ENCODE data around the gene CCDC178. TPM values are rescaled to one million over a fixed set of nuclear protein-coding genes. Genes with fewer than 3 reads are reported as not detected.
"Not testable (repeated sequence)": the region's sequence is repeated elsewhere in the genome, so short reads cannot be mapped to it uniquely, and the experiment has no call there.

The CCDC178 gene
- total and polyA plus RNA-seq, 7 donors = 0.06 to 0.25 (median 0.18) TPM; not detected in 4

- 90 to 96% (median 95%) methylated on average over 2 of the region's 2 CpGs for WGBS, 3 donors
- H3K4me1 ChIP-seq = no peaks in the 10 kb centered on the region
- ATAC-seq (no peak), DNase-seq (no peak)
- TF ChIP-seq CTCF (IDR thresholded peaks at IDR 0.05) = no peak
- no peaks in the 10 kb centered on the region for H3K9me3 ChIP-seq
- no peaks in the 10 kb centered on the region for H3K27me3 ChIP-seq (ENCODE audit: insufficient read depth in 3 of 3, low read length in 2 of 3)
- intact Hi-C loops (cut with DNase I) = no loop called here
- H3K27ac ChIP-seq = no peak overlapping the region
- H3K4me3 ChIP-seq = no peak overlapping the region
- H3K36me3 ChIP-seq (ENCODE audit: insufficient read depth in 1 of 2, low read depth in 1 of 2) = no peaks in the 10 kb centered on the region
Measured at GRCh38 chr18:32968248-32968647, 472.3 kb downstream of the CCDC178 start.

DNA sequence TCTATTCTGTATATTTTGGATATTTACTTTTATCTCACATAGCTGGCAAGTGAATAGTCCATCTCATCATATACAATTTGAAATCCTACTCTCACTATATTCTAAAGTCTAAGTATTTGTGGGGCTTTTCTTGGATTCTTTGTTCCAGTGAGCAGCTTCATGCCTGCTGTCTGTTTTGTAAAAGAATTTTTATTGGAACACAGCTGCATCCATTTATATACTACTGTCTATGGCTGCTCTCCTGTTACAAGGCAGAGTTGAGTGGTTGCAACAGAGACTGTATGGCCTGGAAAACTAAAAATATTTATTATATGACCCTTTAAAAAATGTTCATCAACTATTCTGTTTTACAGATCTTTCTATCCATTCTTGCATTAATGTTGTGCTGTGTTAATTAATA, 474.4 kb downstream of the CCDC178 start:
- ATAC-seq = no peak

DNA sequence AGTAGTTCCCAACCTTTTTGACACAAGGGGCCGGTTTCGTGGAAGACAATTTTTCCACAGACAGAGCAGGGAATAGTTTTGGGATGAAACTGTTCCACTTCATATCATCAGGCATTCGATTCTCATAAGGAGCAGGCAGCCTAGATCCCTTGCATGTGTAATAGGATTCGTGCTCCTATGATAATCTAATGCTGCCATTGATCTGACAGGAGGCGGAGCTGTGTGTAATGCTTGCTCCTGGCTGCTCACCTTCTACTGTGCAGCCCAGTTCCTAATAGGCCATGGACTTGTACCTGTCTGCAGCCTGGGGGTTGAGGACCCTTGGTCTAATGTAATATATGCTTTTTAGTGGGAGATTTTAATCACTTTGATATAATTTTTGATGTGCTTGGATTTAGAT, 479.0 kb downstream of the CCDC178 start:
- TF ChIP-seq CTCF (IDR thresholded peaks at IDR 0.05) = no peak

More for the DNA sequence above, 474.4 kb downstream of the CCDC178 start:
- Histone ChIP-seq H3K4me3 (no peak overlapping the region), H3K27ac (no peak overlapping the region), H3K4me1 (no peaks in the 10 kb centered on the region), H3K27me3 (ENCODE audit: insufficient read depth in 3 of 3, low read length in 2 of 3) (no peaks in the 10 kb centered on the region), H3K9me3 (no peaks in the 10 kb centered on the region), H3K36me3 (ENCODE audit: insufficient read depth in 1 of 2, low read depth in 1 of 2) (no peaks in the 10 kb centered on the region)
- intact Hi-C loops (cut with DNase I) = no loop called here
- DNase-seq = no peak
- no peak for TF ChIP-seq CTCF (IDR thresholded peaks at IDR 0.05)

DNA sequence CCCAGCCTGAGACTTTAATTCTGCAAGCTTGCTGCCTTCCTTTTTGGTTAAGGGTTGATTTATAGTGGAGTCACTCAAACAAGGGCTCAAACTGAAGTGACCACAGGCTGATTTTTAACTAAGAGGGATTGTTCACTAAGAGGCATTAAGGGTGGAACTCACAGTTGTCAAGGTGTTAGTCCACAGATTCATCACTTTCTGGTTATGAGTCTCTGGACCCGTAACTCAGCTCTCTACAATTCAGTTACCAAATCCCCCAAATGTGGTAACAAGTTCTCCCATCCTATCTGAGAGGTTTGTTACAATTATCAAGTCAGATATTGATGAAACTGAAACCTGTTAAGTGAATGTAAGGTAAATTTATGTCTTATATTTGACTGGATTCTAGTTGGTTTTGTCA, 481.8 kb downstream of the CCDC178 start:
- ATAC-seq = no peak
- intact Hi-C loops (cut with DNase I) = no loop called here
- no peak for DNase-seq
- H3K4me3 ChIP-seq = no peak overlapping the region
- no peaks in the 10 kb centered on the region for H3K27me3 ChIP-seq (ENCODE audit: insufficient read depth in 3 of 3, low read length in 2 of 3)
- no peaks in the 10 kb centered on the region for H3K4me1 ChIP-seq
- TF ChIP-seq CTCF (IDR thresholded peaks at IDR 0.05) = no peak
- WGBS, 3 donors = 85 to 90% (median 86%) methylated on average over 1 of the region's 1 CpG
- H3K9me3 ChIP-seq = no peaks in the 10 kb centered on the region
- H3K36me3 ChIP-seq (ENCODE audit: insufficient read depth in 1 of 2, low read depth in 1 of 2) = no peaks in the 10 kb centered on the region
- H3K27ac ChIP-seq = no peak overlapping the region

More for the DNA sequence above, 479.0 kb downstream of the CCDC178 start:
- no peak overlapping the region for H3K27ac ChIP-seq
- intact Hi-C loops (cut with DNase I) = no loop called here
- H3K4me3 ChIP-seq = no peak overlapping the region
- no peaks in the 10 kb centered on the region for H3K9me3 ChIP-seq
- ATAC-seq (no peak), DNase-seq (no peak)
- H3K27me3 ChIP-seq (ENCODE audit: insufficient read depth in 3 of 3, low read length in 2 of 3) = no peaks in the 10 kb centered on the region
- 76 to 85% (median 78%) methylated on average over 5 of the region's 5 CpGs for WGBS, 3 donors
- H3K36me3 ChIP-seq (ENCODE audit: insufficient read depth in 1 of 2, low read depth in 1 of 2) = no peaks in the 10 kb centered on the region
- no peaks in the 10 kb centered on the region for H3K4me1 ChIP-seq

DNA sequence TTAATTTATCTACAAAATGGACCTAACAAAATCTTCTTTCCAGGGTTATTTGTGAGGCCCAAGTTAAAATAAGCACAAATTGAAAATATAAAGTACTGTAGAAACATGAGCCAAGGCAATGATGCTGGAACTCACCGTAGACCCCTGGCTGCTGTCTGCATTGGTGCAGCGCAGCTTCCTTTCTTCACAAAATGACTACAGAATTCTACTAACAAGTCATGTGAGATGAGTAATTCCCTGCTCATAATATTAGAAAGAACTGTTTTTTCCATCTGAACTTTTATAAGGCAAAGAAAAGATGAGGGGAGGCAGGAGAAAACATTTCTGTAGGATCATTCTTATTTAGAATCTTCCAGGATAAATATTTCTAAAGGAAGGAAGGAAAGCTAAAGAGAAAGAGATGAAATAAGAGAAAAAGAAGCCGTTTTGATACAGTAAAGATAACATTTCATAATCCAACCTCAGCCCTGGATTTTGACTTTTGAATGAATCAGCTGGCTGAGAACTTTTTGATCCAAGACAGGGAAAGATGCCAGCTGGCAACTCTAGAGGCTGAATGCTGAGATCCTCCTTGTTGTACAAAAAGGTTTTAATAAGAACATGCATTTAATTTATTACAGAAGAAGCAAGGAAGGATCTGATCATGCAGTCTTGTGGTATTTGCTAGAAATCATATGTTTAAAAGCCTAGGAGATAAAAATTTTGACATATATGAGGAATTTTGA, 483.8 kb downstream of the CCDC178 start:
- H3K4me3 ChIP-seq = no peak overlapping the region
- ATAC-seq = no peak
- no peaks in the 10 kb centered on the region for H3K4me1 ChIP-seq
- 20 to 29% (median 27%) methylated on average over 3 of the region's 3 CpGs for WGBS, 3 donors
- H3K27me3 ChIP-seq (ENCODE audit: insufficient read depth in 3 of 3, low read length in 2 of 3) = no peaks in the 10 kb centered on the region
- H3K9me3 ChIP-seq = no peaks in the 10 kb centered on the region
- no peaks in the 10 kb centered on the region for H3K36me3 ChIP-seq (ENCODE audit: insufficient read depth in 1 of 2, low read depth in 1 of 2)
- no peak for DNase-seq
- H3K27ac ChIP-seq = no peak overlapping the region
- TF ChIP-seq CTCF (IDR thresholded peaks at IDR 0.05) = no peak
- intact Hi-C loops (cut with DNase I) = no loop called here

DNA sequence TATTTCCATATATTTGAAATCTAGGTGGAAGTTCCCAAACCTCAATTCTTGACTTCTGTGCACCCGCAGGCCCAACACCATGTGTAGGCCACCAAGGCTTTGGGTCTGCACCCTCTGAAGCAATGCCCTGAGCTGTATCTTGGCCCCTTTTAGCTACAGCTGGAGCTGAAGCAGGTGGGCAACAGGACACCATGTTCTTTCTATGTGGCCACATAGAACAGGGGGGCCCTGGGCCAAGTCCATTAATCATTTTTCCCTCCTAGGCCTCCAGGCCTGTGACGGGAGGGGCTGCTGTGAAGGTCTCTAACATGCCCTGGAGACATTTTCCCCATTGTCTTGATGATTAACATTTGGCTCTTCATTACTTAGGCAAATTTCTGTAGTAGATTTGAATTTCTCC, 488.2 kb downstream of the CCDC178 start:
- ATAC-seq; H3K27me3 ChIP-seq (ENCODE audit: insufficient read depth in 3 of 3, low read length in 2 of 3); H3K27ac ChIP-seq; intact Hi-C loops (cut with DNase I); H3K4me1 ChIP-seq; H3K36me3 ChIP-seq (ENCODE audit: insufficient read depth in 1 of 2, low read depth in 1 of 2); H3K9me3 ChIP-seq; H3K4me3 ChIP-seq; DNase-seq: not testable (repeated sequence)
- WGBS, 3 donors = 84 to 90% (median 89%) methylated on average over 2 of the region's 2 CpGs
